GM21367 (cell line): ENCODE data around the gene GEMIN2.
A peak's percentile ranks its signal among the peaks of the same experiment; 100 is the strongest.
"Not testable (repeated sequence)": the region's sequence is repeated elsewhere in the genome, so short reads cannot be mapped to it uniquely, and the experiment has no call there.

Experiments used
- ATAC-seq: cut with Tn5 transposase; IDR thresholded peaks from one replicate; pipeline ENCODE4 v1.9.1; 2021; ENCODE audit not compliant: unreplicated experiment

The GEMIN2 gene

GRCh38 chr14:39109893-39110715, 4.0 kb upstream of the GEMIN2 start:
- ATAC-seq, result no peak

GRCh38 chr14:39113685-39114072, 444 bp upstream of the GEMIN2 start:
- ATAC-seq, result no peak

GRCh38 chr14:39122330-39123138, 8.4 kb downstream of the GEMIN2 start:
- ATAC-seq, result no peak

- ATAC-seq, result not testable (repeated sequence)
Measured at GRCh38 chr14:39137835-39138234, 23.7 kb downstream of the GEMIN2 start.

- ATAC-seq, result no peak
Measured at GRCh38 chr14:39138440-39138839, 24.3 kb downstream of the GEMIN2 start.

- ATAC-seq, result no peak
Measured at GRCh38 chr14:39140170-39140569, 26.0 kb downstream of the GEMIN2 start.

- not testable (repeated sequence) for ATAC-seq
Measured at GRCh38 chr14:39141623-39142022, 27.5 kb downstream of the GEMIN2 start.

GRCh38 chr14:39143226-39143625, 29.1 kb downstream of the GEMIN2 start:
- ATAC-seq, result not testable (repeated sequence)

GRCh38 chr14:39145266-39145966, 31.3 kb downstream of the GEMIN2 start:
- no peak for ATAC-seq

GRCh38 chr14:39154594-39155189, 40.6 kb downstream of the GEMIN2 start:
- no peak for ATAC-seq

- no peak for ATAC-seq
Measured at GRCh38 chr14:39157491-39157890, 43.4 kb downstream of the GEMIN2 start.

- no peak for ATAC-seq
Measured at GRCh38 chr14:39158222-39158858, 44.2 kb downstream of the GEMIN2 start.

GRCh38 chr14:39160494-39160893, 46.4 kb downstream of the GEMIN2 start:
- no peak for ATAC-seq

- not testable (repeated sequence) for ATAC-seq
Measured at GRCh38 chr14:39167797-39168320, 53.7 kb downstream of the GEMIN2 start.

GRCh38 chr14:39168591-39168990, 54.5 kb downstream of the GEMIN2 start:
- ATAC-seq, result no peak

- ATAC-seq, result no peak
Measured at GRCh38 chr14:39169541-39169900, 55.4 kb downstream of the GEMIN2 start.

GRCh38 chr14:39173198-39173597, 59.1 kb downstream of the GEMIN2 start:
- no peak for ATAC-seq

- ATAC-seq, result peak; percentile 94
Measured at GRCh38 chr14:39174560-39175444, 60.7 kb downstream of the GEMIN2 start, which contains the start of gene PNN. TSS of gene PNN (plus strand) at chr14:39175254. CDS start at chr14:39175280, 26 bp downstream.
